Mesenchymal stem cell (in vitro differentiated cells and primary cell): ENCODE measurements around the gene C12orf60.

Source experiments
- DNase-seq: peaks from one replicate; pipeline ENCODE4 v3.0.0-alpha.2; 2013
- H2AFZ ChIP-seq: one replicate; pipeline ENCODE4 v1.6.1; 2013; ENCODE audit warnings: low read depth, mild to moderate bottlenecking, control low read depth, inconsistent platforms, low read length, moderate library complexity
- H2AK5ac ChIP-seq: 2 replicates; pipeline ENCODE4 v1.6.1; 2013; ENCODE audit warnings: low read length, moderate library complexity, mild to moderate bottlenecking, inconsistent platforms; ENCODE audit not compliant: severe bottlenecking
- H2BK120ac ChIP-seq: one replicate; pipeline ENCODE4 v1.6.1; 2013; ENCODE audit warnings: low read depth, mild to moderate bottlenecking, inconsistent platforms, low read length, moderate library complexity
- H2BK12ac ChIP-seq, 2 experiments: one replicate each; pipeline ENCODE4 v1.6.1; 2013; ENCODE audit warnings: inconsistent platforms in 2 of 2, low read length in 2 of 2, mild to moderate bottlenecking in 2 of 2, moderate library complexity in 2 of 2, control low read depth in 1 of 2
- H2BK15ac ChIP-seq: one replicate; pipeline ENCODE4 v1.6.1; 2013; ENCODE audit warnings: mild to moderate bottlenecking, low read depth, inconsistent platforms; ENCODE audit not compliant: poor library complexity, severe bottlenecking
- H2BK5ac ChIP-seq: 2 replicates; pipeline ENCODE4 v1.6.1; 2013; ENCODE audit warnings: low read depth, mild to moderate bottlenecking, low read length, control low read depth, inconsistent platforms; ENCODE audit not compliant: poor library complexity, severe bottlenecking
- H3K14ac ChIP-seq, 2 experiments: one replicate each; pipeline ENCODE4 v1.6.1; 2013; ENCODE audit warnings: inconsistent platforms in 2 of 2, low read length in 2 of 2, control low read depth in 1 of 2, mild to moderate bottlenecking in 1 of 2, moderate library complexity in 1 of 2
- H3K18ac ChIP-seq, 2 experiments: one replicate each; pipeline ENCODE4 v1.6.1; 2013; ENCODE audit warnings: inconsistent platforms in 2 of 2, low read length in 2 of 2, control low read depth in 1 of 2, low read depth in 1 of 2, mild to moderate bottlenecking in 1 of 2
- H3K23ac ChIP-seq, 2 experiments: one replicate each; pipeline ENCODE4 v1.6.1; 2013; ENCODE audit warnings: inconsistent platforms in 2 of 2, low read length in 2 of 2, mild to moderate bottlenecking in 2 of 2, moderate library complexity in 2 of 2, control low read depth in 1 of 2
- H3K27ac ChIP-seq: 2 replicates; pipeline ENCODE4 v1.5.1; 2013; ENCODE audit warnings: mild to moderate bottlenecking, moderate library complexity, low read length, control low read depth, inconsistent platforms; ENCODE audit not compliant: poor library complexity, severe bottlenecking
- H3K27me3 ChIP-seq, 2 experiments: 2 replicates each; pipeline versions ENCODE4 v1.6.1 to v1.7.0; 2013; ENCODE audit warnings: low read length in 2 of 2, mild to moderate bottlenecking in 2 of 2, moderate library complexity in 2 of 2, control low read depth in 1 of 2, inconsistent platforms in 1 of 2; ENCODE audit not compliant: control insufficient read depth in 1 of 2, insufficient read depth in 1 of 2
- H3K36me3 ChIP-seq, 2 experiments: 2 replicates each; pipeline versions ENCODE4 v1.6.1 to v1.7.0; 2013; ENCODE audit warnings: low read length in 2 of 2, control low read depth in 1 of 2, inconsistent platforms in 1 of 2, low read depth in 1 of 2, mild to moderate bottlenecking in 1 of 2; ENCODE audit not compliant: insufficient read depth in 2 of 2, control insufficient read depth in 1 of 2
- H3K4ac ChIP-seq, 2 experiments: one replicate each; pipeline ENCODE4 v1.6.1; 2013; ENCODE audit warnings: inconsistent platforms in 2 of 2, low read length in 2 of 2, mild to moderate bottlenecking in 2 of 2, moderate library complexity in 2 of 2, control low read depth in 1 of 2, low read depth in 1 of 2
- H3K4me1 ChIP-seq: 2 replicates; pipeline ENCODE4 v1.6.1; 2013; ENCODE audit warnings: low read depth, low read length, control low read depth; ENCODE audit not compliant: control insufficient read depth, insufficient read depth
- H3K4me2 ChIP-seq: 2 replicates; pipeline ENCODE4 v1.6.1; 2013; ENCODE audit warnings: low read length, mild to moderate bottlenecking, inconsistent platforms; ENCODE audit not compliant: poor library complexity, severe bottlenecking
- H3K4me3 ChIP-seq, 2 experiments: 2 replicates each; pipeline versions ENCODE4 v1.5.1 to v1.7.0; 2013; ENCODE audit warnings: low read length in 2 of 2, mild to moderate bottlenecking in 2 of 2, control low read depth in 1 of 2, low read depth in 1 of 2; ENCODE audit not compliant: insufficient read depth in 1 of 2
- H3K79me1 ChIP-seq: replicated peaks from 2 replicates; pipeline ENCODE4 v1.6.1; 2013; ENCODE audit warnings: mild to moderate bottlenecking, control low read depth, low read length, inconsistent platforms; ENCODE audit not compliant: poor library complexity, severe bottlenecking
- H3K9ac ChIP-seq: 2 replicates; pipeline ENCODE4 v1.7.0; 2013; ENCODE audit warnings: mild to moderate bottlenecking, low read length, moderate library complexity
- H3K9me3 ChIP-seq: 2 replicates; pipeline ENCODE4 v1.7.0; 2013; ENCODE audit warnings: mild to moderate bottlenecking, low read length; ENCODE audit not compliant: control insufficient read depth
- H4K8ac ChIP-seq: one replicate; pipeline ENCODE4 v1.6.1; 2013; ENCODE audit warnings: inconsistent platforms, mild to moderate bottlenecking, low read length, moderate library complexity
- H4K91ac ChIP-seq: one replicate; pipeline ENCODE4 v1.6.1; 2013; ENCODE audit warnings: mild to moderate bottlenecking, low read length, inconsistent platforms
- WGBS: methylation state at CpG from one replicate; pipeline ENCODE4 v1.1.7; 2013; ENCODE audit warnings: mixed read lengths; 5-methylcytosine and 5-hydroxymethylcytosine counted together

Gene C12orf60

GRCh38 chr12:14781563-14781962 lies 21.9 kb upstream of the C12orf60 start:
- Histone ChIP-seq H3K4me3 (no peak overlapping the region), H3K4me1 (no peaks in the 10 kb centered on the region), H3K18ac (no peak overlapping the region), H2AFZ (no peak overlapping the region), H3K9me3 (no peaks in the 10 kb centered on the region), H2BK15ac (no peak overlapping the region), H2BK5ac (no peak overlapping the region), H3K36me3 (peaks cover 0 to 19% of the 10 kb centered on the region in 2 experiments), H3K4me2 (no peak overlapping the region), H3K9ac (no peak overlapping the region), H4K8ac (no peak overlapping the region), H3K14ac (no peak overlapping the region), H2BK120ac (no peak overlapping the region), H3K23ac (no peak overlapping the region), H3K4ac (no peak overlapping the region), H4K91ac (no peak overlapping the region), H3K79me1 (peaks cover 2% of the 10 kb centered on the region), H2BK12ac (no peak overlapping the region), H3K27ac (no peak overlapping the region), H3K27me3 (no peaks in the 10 kb centered on the region), H2AK5ac (no peak overlapping the region)
- DNase-seq: no peak
- WGBS: 75% methylated on average over 1 of the region's 2 CpGs

- Histone ChIP-seq H2BK120ac (no peak overlapping the region), H3K4me1 (no peaks in the 10 kb centered on the region), H2BK5ac (no peak overlapping the region), H3K14ac (no peak overlapping the region), H3K4ac (no peak overlapping the region), H3K27me3 (no peaks in the 10 kb centered on the region), H3K36me3 (peaks cover 5 to 31% of the 10 kb centered on the region in 2 experiments), H3K9ac (no peak overlapping the region), H4K8ac (no peak overlapping the region), H2BK12ac (no peak overlapping the region), H3K4me2 (no peak overlapping the region), H2AFZ (no peak overlapping the region), H2BK15ac (no peak overlapping the region), H3K79me1 (peaks cover 4% of the 10 kb centered on the region), H2AK5ac (no peak overlapping the region), H3K23ac (no peak overlapping the region), H3K9me3 (no peaks in the 10 kb centered on the region), H3K18ac (no peak overlapping the region), H3K4me3 (no peak overlapping the region), H4K91ac (no peak overlapping the region), H3K27ac (no peak overlapping the region)
- DNase-seq: no peak
Measured at GRCh38 chr12:14782756-14783155, 20.7 kb upstream of the C12orf60 start.

GRCh38 chr12:14784471-14784870 lies 19.0 kb upstream of the C12orf60 start:
- H3K23ac ChIP-seq: no peak overlapping the region
- H4K91ac ChIP-seq: no peak overlapping the region
- H3K18ac ChIP-seq: no peak overlapping the region
- H2BK5ac ChIP-seq: no peak overlapping the region
- no peak overlapping the region for H3K9ac ChIP-seq
- H3K4ac ChIP-seq: no peak overlapping the region
- H2AK5ac ChIP-seq: no peak overlapping the region
- DNase-seq: no peak
- H3K79me1 ChIP-seq: peaks cover 9% of the 10 kb centered on the region
- no peak overlapping the region for H2AFZ ChIP-seq
- H3K4me3 ChIP-seq: no peak overlapping the region
- H4K8ac ChIP-seq: no peak overlapping the region
- H3K27ac ChIP-seq: no peak overlapping the region
- no peaks in the 10 kb centered on the region for H3K9me3 ChIP-seq
- H3K27me3 ChIP-seq: no peaks in the 10 kb centered on the region
- H3K4me2 ChIP-seq: no peak overlapping the region
- H3K14ac ChIP-seq: no peak overlapping the region
- peaks cover 14 to 48% of the 10 kb centered on the region in 2 experiments for H3K36me3 ChIP-seq
- no peaks in the 10 kb centered on the region for H3K4me1 ChIP-seq
- no peak overlapping the region for H2BK15ac ChIP-seq
- no peak overlapping the region for H2BK12ac ChIP-seq
- no CpG with 5 or more reads among the region's 2 CpGs for WGBS
- no peak overlapping the region for H2BK120ac ChIP-seq

- no peak for DNase-seq
- no peaks in the 10 kb centered on the region for H3K27me3 ChIP-seq
- H3K36me3 ChIP-seq: peaks cover 18 to 59% of the 10 kb centered on the region in 2 experiments
- no peak overlapping the region for H3K4me3 ChIP-seq
- no peaks in the 10 kb centered on the region for H3K4me1 ChIP-seq
- no peak overlapping the region for H3K4ac ChIP-seq
- H3K14ac ChIP-seq: no peak overlapping the region
- H3K79me1 ChIP-seq: peaks cover 12% of the 10 kb centered on the region
- H3K9ac ChIP-seq: no peak overlapping the region
- H2BK5ac ChIP-seq: no peak overlapping the region
- H2BK12ac ChIP-seq: no peak overlapping the region
- no peak overlapping the region for H2AK5ac ChIP-seq
- no peaks in the 10 kb centered on the region for H3K9me3 ChIP-seq
- H3K4me2 ChIP-seq: no peak overlapping the region
- H4K91ac ChIP-seq: no peak overlapping the region
- H3K18ac ChIP-seq: no peak overlapping the region
- 100% methylated on average over 2 of the region's 3 CpGs for WGBS
- H2AFZ ChIP-seq: no peak overlapping the region
- H4K8ac ChIP-seq: no peak overlapping the region
- H3K23ac ChIP-seq: no peak overlapping the region
- H2BK120ac ChIP-seq: no peak overlapping the region
- no peak overlapping the region for H2BK15ac ChIP-seq
- H3K27ac ChIP-seq: no peak overlapping the region
Measured at GRCh38 chr12:14785568-14785967, 17.9 kb upstream of the C12orf60 start.
